Parathyroid adenoma (tissue), 2 donors: ENCODE measurements around the gene PPM1E.

ENCODE experiments used
- H2AFZ ChIP-seq: fragments of 300-600 bp; sonication (generic); one replicate; pipeline ENCODE4 v1.7.0; 2017; ENCODE audit warnings: antibody characterized with exemption, mild to moderate bottlenecking
- H3K27ac ChIP-seq: fragments of 300-600 bp; sonication (generic); one replicate; pipeline ENCODE4 v1.7.0; 2017
- H3K27me3 ChIP-seq: fragments of 300-600 bp; sonication (generic); one replicate; pipeline ENCODE4 v1.7.0; 2017; ENCODE audit warnings: low read length; ENCODE audit not compliant: control insufficient read depth, insufficient read depth
- H3K36me3 ChIP-seq: fragments of 300-600 bp; sonication (generic); one replicate; pipeline ENCODE4 v1.7.0; 2017; ENCODE audit warnings: low read length; ENCODE audit not compliant: control insufficient read depth, insufficient read depth
- H3K4me1 ChIP-seq: fragments of 300-600 bp; sonication (generic); one replicate; pipeline ENCODE4 v1.7.0; 2017; ENCODE audit warnings: control low read depth
- H3K4me2 ChIP-seq: fragments of 300-600 bp; sonication (generic); one replicate; pipeline ENCODE4 v1.7.0; 2017; ENCODE audit warnings: low read length
- H3K4me3 ChIP-seq: fragments of 300-600 bp; sonication (generic); one replicate; pipeline ENCODE4 v1.7.0; 2017; ENCODE audit warnings: low read depth, low read length
- H3K79me2 ChIP-seq: fragments of 300-600 bp; sonication (generic); one replicate; pipeline ENCODE4 v1.7.0; 2017; ENCODE audit warnings: control low read depth
- H3K9ac ChIP-seq: fragments of 300-600 bp; sonication (generic); one replicate; pipeline ENCODE4 v1.7.0; 2017; ENCODE audit warnings: mild to moderate bottlenecking
- H3K9me3 ChIP-seq: fragments of 300-600 bp; sonication (generic); one replicate; pipeline ENCODE4 v1.7.0; 2017; ENCODE audit warnings: low read length; ENCODE audit not compliant: control insufficient read depth
- CTCF ChIP-seq: fragments of 300-600 bp; sonication (generic); IDR thresholded peaks from one replicate; pipeline ENCODE4 v1.7.0; 2017; ENCODE audit warnings: antibody characterized with exemption, mild to moderate bottlenecking
- donor health status: primary hyperparathyroidism.

The PPM1E gene

GRCh38 chr17:58809564-58809936, 53.9 kb downstream of the PPM1E start:
- no peaks in the 10 kb centered on the region for H3K79me2 ChIP-seq
- H3K4me1 ChIP-seq = no peaks in the 10 kb centered on the region
- no peaks in the 10 kb centered on the region for H3K36me3 ChIP-seq
- no peak overlapping the region for H3K4me2 ChIP-seq
- H3K27ac ChIP-seq = no peak overlapping the region
- H3K4me3 ChIP-seq = no peak overlapping the region
- no peaks in the 10 kb centered on the region for H3K9me3 ChIP-seq
- TF ChIP-seq CTCF = no peak
- H2AFZ ChIP-seq = no peak overlapping the region
- H3K9ac ChIP-seq = no peak overlapping the region
- no peaks in the 10 kb centered on the region for H3K27me3 ChIP-seq

- Histone ChIP-seq H3K4me3 (no peak overlapping the region), H3K4me1 (no peaks in the 10 kb centered on the region), H3K79me2 (no peaks in the 10 kb centered on the region), H3K9me3 (no peaks in the 10 kb centered on the region), H2AFZ (no peak overlapping the region), H3K27me3 (no peaks in the 10 kb centered on the region), H3K9ac (no peak overlapping the region), H3K4me2 (no peak overlapping the region), H3K36me3 (no peaks in the 10 kb centered on the region), H3K27ac (no peak overlapping the region)
- TF ChIP-seq CTCF = no peak
Observed at GRCh38 chr17:58811290-58811689, 55.6 kb downstream of the PPM1E start.

GRCh38 chr17:58813712-58814111, 58.1 kb downstream of the PPM1E start:
- no peak overlapping the region for H3K4me3 ChIP-seq
- H3K36me3 ChIP-seq = no peaks in the 10 kb centered on the region
- H3K27ac ChIP-seq = no peak overlapping the region
- no peaks in the 10 kb centered on the region for H3K4me1 ChIP-seq
- H3K9ac ChIP-seq = no peak overlapping the region
- H3K4me2 ChIP-seq = no peak overlapping the region
- TF ChIP-seq CTCF = no peak
- H3K27me3 ChIP-seq = no peaks in the 10 kb centered on the region
- H3K79me2 ChIP-seq = no peaks in the 10 kb centered on the region
- H2AFZ ChIP-seq = no peak overlapping the region
- no peaks in the 10 kb centered on the region for H3K9me3 ChIP-seq

GRCh38 chr17:58818654-58819053, 63.0 kb downstream of the PPM1E start:
- H3K4me3 ChIP-seq = no peak overlapping the region
- no peaks in the 10 kb centered on the region for H3K4me1 ChIP-seq
- H3K9ac ChIP-seq = no peak overlapping the region
- no peak for TF ChIP-seq CTCF
- no peaks in the 10 kb centered on the region for H3K36me3 ChIP-seq
- H2AFZ ChIP-seq = no peak overlapping the region
- H3K79me2 ChIP-seq = peaks cover 2% of the 10 kb centered on the region
- H3K9me3 ChIP-seq = no peaks in the 10 kb centered on the region
- H3K4me2 ChIP-seq = no peak overlapping the region
- no peaks in the 10 kb centered on the region for H3K27me3 ChIP-seq
- H3K27ac ChIP-seq = no peak overlapping the region

GRCh38 chr17:58822148-58823050, 66.7 kb downstream of the PPM1E start:
- Histone ChIP-seq H3K27ac (no peak overlapping the region), H3K9me3 (no peaks in the 10 kb centered on the region), H3K4me3 (no peak overlapping the region), H2AFZ (no peak overlapping the region), H3K4me1 (no peaks in the 10 kb centered on the region), H3K4me2 (no peak overlapping the region), H3K79me2 (peaks cover 2% of the 10 kb centered on the region), H3K27me3 (no peaks in the 10 kb centered on the region), H3K9ac (no peak overlapping the region), H3K36me3 (no peaks in the 10 kb centered on the region)
- TF ChIP-seq CTCF = no peak
